ENCODE results near the gene LARGE1.

DNA sequence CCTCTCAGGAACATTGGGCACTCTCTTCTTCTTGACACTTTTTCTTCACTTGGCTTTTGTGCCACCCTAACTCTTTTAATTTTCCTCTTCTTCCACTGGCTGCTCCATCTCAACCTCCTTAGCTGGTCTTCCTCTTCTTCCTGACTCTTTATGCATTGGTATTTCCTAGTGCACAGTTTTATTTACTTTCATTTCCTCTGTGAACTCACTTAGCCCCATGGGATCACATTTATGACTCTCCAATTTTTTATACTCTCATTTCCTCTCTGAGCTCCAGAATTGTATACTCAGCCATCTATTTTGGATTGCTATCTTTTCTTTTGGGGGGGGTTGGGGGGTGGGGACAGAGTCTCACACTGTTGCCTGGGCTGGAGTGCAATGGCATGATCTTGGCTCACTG lies 38.5 kb upstream of the LARGE1 start:
- TF ChIP-seq EZH2 (IDR thresholded peaks at IDR 0.05; ENCODE audit: low read depth, low read length, severe bottlenecking) (no peak), EP300 (IDR thresholded peaks at IDR 0.05; ENCODE audit: borderline replicate concordance in 1 of 2, low read depth in 2 of 2, low read length in 2 of 2) (no peak), BRCA1 (IDR thresholded peaks at IDR 0.05; ENCODE audit: low read depth, low read length) (no peak), GABPA (IDR thresholded peaks at IDR 0.05; ENCODE audit: borderline replicate concordance, insufficient read depth, low read length) (no peak), POLR2A (IDR thresholded peaks at IDR 0.05; ENCODE audit: control extremely low read depth in 1 of 2, low read depth in 2 of 2, low read length in 2 of 2) (no peak), POLR2AphosphoS5 (IDR thresholded peaks at IDR 0.05; ENCODE audit: low read depth, low read length) (no peak), NRF1 (IDR thresholded peaks at IDR 0.05; ENCODE audit: low read depth, low read length) (no peak)
- TF ChIP-seq, protein P1, sequence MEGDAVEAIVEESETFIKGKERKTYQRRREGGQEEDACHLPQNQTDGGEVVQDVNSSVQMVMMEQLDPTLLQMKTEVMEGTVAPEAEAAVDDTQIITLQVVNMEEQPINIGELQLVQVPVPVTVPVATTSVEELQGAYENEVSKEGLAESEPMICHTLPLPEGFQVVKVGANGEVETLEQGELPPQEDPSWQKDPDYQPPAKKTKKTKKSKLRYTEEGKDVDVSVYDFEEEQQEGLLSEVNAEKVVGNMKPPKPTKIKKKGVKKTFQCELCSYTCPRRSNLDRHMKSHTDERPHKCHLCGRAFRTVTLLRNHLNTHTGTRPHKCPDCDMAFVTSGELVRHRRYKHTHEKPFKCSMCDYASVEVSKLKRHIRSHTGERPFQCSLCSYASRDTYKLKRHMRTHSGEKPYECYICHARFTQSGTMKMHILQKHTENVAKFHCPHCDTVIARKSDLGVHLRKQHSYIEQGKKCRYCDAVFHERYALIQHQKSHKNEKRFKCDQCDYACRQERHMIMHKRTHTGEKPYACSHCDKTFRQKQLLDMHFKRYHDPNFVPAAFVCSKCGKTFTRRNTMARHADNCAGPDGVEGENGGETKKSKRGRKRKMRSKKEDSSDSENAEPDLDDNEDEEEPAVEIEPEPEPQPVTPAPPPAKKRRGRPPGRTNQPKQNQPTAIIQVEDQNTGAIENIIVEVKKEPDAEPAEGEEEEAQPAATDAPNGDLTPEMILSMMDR (IDR thresholded peaks at IDR 0.05; ENCODE audit: control extremely low read depth in 1 of 3, insufficient read depth in 1 of 3, low read depth in 1 of 3, low read length in 3 of 3), result no peak
- TF ChIP-seq, protein P2, sequence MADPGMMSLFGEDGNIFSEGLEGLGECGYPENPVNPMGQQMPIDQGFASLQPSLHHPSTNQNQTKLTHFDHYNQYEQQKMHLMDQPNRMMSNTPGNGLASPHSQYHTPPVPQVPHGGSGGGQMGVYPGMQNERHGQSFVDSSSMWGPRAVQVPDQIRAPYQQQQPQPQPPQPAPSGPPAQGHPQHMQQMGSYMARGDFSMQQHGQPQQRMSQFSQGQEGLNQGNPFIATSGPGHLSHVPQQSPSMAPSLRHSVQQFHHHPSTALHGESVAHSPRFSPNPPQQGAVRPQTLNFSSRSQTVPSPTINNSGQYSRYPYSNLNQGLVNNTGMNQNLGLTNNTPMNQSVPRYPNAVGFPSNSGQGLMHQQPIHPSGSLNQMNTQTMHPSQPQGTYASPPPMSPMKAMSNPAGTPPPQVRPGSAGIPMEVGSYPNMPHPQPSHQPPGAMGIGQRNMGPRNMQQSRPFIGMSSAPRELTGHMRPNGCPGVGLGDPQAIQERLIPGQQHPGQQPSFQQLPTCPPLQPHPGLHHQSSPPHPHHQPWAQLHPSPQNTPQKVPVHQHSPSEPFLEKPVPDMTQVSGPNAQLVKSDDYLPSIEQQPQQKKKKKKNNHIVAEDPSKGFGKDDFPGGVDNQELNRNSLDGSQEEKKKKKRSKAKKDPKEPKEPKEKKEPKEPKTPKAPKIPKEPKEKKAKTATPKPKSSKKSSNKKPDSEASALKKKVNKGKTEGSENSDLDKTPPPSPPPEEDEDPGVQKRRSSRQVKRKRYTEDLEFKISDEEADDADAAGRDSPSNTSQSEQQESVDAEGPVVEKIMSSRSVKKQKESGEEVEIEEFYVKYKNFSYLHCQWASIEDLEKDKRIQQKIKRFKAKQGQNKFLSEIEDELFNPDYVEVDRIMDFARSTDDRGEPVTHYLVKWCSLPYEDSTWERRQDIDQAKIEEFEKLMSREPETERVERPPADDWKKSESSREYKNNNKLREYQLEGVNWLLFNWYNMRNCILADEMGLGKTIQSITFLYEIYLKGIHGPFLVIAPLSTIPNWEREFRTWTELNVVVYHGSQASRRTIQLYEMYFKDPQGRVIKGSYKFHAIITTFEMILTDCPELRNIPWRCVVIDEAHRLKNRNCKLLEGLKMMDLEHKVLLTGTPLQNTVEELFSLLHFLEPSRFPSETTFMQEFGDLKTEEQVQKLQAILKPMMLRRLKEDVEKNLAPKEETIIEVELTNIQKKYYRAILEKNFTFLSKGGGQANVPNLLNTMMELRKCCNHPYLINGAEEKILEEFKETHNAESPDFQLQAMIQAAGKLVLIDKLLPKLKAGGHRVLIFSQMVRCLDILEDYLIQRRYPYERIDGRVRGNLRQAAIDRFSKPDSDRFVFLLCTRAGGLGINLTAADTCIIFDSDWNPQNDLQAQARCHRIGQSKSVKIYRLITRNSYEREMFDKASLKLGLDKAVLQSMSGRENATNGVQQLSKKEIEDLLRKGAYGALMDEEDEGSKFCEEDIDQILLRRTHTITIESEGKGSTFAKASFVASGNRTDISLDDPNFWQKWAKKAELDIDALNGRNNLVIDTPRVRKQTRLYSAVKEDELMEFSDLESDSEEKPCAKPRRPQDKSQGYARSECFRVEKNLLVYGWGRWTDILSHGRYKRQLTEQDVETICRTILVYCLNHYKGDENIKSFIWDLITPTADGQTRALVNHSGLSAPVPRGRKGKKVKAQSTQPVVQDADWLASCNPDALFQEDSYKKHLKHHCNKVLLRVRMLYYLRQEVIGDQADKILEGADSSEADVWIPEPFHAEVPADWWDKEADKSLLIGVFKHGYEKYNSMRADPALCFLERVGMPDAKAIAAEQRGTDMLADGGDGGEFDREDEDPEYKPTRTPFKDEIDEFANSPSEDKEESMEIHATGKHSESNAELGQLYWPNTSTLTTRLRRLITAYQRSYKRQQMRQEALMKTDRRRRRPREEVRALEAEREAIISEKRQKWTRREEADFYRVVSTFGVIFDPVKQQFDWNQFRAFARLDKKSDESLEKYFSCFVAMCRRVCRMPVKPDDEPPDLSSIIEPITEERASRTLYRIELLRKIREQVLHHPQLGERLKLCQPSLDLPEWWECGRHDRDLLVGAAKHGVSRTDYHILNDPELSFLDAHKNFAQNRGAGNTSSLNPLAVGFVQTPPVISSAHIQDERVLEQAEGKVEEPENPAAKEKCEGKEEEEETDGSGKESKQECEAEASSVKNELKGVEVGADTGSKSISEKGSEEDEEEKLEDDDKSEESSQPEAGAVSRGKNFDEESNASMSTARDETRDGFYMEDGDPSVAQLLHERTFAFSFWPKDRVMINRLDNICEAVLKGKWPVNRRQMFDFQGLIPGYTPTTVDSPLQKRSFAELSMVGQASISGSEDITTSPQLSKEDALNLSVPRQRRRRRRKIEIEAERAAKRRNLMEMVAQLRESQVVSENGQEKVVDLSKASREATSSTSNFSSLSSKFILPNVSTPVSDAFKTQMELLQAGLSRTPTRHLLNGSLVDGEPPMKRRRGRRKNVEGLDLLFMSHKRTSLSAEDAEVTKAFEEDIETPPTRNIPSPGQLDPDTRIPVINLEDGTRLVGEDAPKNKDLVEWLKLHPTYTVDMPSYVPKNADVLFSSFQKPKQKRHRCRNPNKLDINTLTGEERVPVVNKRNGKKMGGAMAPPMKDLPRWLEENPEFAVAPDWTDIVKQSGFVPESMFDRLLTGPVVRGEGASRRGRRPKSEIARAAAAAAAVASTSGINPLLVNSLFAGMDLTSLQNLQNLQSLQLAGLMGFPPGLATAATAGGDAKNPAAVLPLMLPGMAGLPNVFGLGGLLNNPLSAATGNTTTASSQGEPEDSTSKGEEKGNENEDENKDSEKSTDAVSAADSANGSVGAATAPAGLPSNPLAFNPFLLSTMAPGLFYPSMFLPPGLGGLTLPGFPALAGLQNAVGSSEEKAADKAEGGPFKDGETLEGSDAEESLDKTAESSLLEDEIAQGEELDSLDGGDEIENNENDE (IDR thresholded peaks at IDR 0.05; ENCODE audit: insufficient replicate concordance, low read length), result no peak
- TF ChIP-seq, protein P3, sequence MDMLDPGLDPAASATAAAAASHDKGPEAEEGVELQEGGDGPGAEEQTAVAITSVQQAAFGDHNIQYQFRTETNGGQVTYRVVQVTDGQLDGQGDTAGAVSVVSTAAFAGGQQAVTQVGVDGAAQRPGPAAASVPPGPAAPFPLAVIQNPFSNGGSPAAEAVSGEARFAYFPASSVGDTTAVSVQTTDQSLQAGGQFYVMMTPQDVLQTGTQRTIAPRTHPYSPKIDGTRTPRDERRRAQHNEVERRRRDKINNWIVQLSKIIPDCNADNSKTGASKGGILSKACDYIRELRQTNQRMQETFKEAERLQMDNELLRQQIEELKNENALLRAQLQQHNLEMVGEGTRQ (IDR thresholded peaks at IDR 0.05; ENCODE audit: low read length), result no peak
